OCI-LY3 (cell line): Measurements from ENCODE around the gene RPH3AL.

ENCODE experiments used
- H2AFZ ChIP-seq: fragments of 200-600, 300-600 bp; shearing (Covaris generic); 2 replicates; pipeline ENCODE4 v1.6.0; 2014; ENCODE audit warnings: antibody characterized with exemption, low read depth, low read length
- H3K27ac ChIP-seq: fragments of 200-600, 300-600 bp; sonication (generic); 2 replicates; pipeline ENCODE4 v1.5.1; 2014; ENCODE audit warnings: mild to moderate bottlenecking, low read length, moderate library complexity, mixed read lengths
- H3K27me3 ChIP-seq: fragments of 200-600, 300-600 bp; sonication (generic); 2 replicates; pipeline ENCODE4 v1.6.1; 2014; ENCODE audit warnings: low read depth, low read length, mixed read lengths
- H3K36me3 ChIP-seq: fragments of 200-600, 300-600 bp; sonication (generic); replicated peaks from 2 replicates; pipeline ENCODE3; 2014; ENCODE audit warnings: low read depth, low read length, mixed read lengths
- H3K4me1 ChIP-seq: fragments of 300-600, 200-600 bp; sonication (generic); 2 replicates; pipeline ENCODE4 v1.6.1; 2014; ENCODE audit warnings: low read length, mixed read lengths
- H3K4me2 ChIP-seq: fragments of 200-600, 300-600 bp; sonication (generic); 2 replicates; pipeline ENCODE4 v1.6.1; 2014; ENCODE audit warnings: low read length, mixed read lengths
- H3K4me3 ChIP-seq: fragments of 300-600, 200-600 bp; sonication (generic); 2 replicates; pipeline ENCODE4 v1.5.1; 2014; ENCODE audit warnings: antibody characterized with exemption, mild to moderate bottlenecking, low read length, moderate library complexity
- H3K79me2 ChIP-seq: fragments of 300-600, 200-600 bp; shearing (Covaris generic); 2 replicates; pipeline ENCODE4 v1.6.1; 2014; ENCODE audit warnings: mild to moderate bottlenecking, low read length, mixed read lengths
- H3K9ac ChIP-seq: fragments of 300-600, 200-600 bp; shearing (Covaris generic); 2 replicates; pipeline ENCODE4 v1.6.0; 2014; ENCODE audit warnings: mild to moderate bottlenecking, low read length, moderate library complexity
- H3K9me3 ChIP-seq: fragments of 200-600, 300-600 bp; shearing (Covaris generic); 2 replicates; pipeline ENCODE4 v1.6.1; 2014; ENCODE audit warnings: low read length, mixed read lengths; ENCODE audit not compliant: insufficient read depth
- H4K20me1 ChIP-seq: fragments of 200-600, 300-600 bp; sonication (generic); 2 replicates; pipeline ENCODE4 v1.6.1; 2016; ENCODE audit warnings: low read length, mixed read lengths; ENCODE audit not compliant: insufficient read depth
- EZH2phosphoT487 ChIP-seq: fragments of 200-600 bp; shearing (Covaris generic); IDR thresholded peaks from 2 replicates; pipeline ENCODE4 v1.6.1; 2018; ENCODE audit warnings: antibody characterized with exemption, mixed run types, low read depth
- TF ChIP-seq, protein P1 (sequence below): fragments of 200-600, 300-600 bp; sonication (generic); IDR thresholded peaks from 2 replicates; pipeline ENCODE4 v1.5.1; 2014; ENCODE audit warnings: antibody characterized with exemption, low read length, low read depth

Gene RPH3AL

GRCh38 chr17:164303-165235 is 188.0 kb downstream of the RPH3AL start:
- Histone ChIP-seq H3K79me2 (no peaks in the 10 kb centered on the region), H3K9ac (no peak overlapping the region), H3K27ac (no peak overlapping the region), H3K9me3 (no peaks in the 10 kb centered on the region), H4K20me1 (no peaks in the 10 kb centered on the region), H3K4me1 (peaks cover 32% of the 10 kb centered on the region), H3K27me3 (no peaks in the 10 kb centered on the region), H3K4me2 (no peak overlapping the region), H2AFZ (0 out of 2 replicates have a peak overlapping the region, but pooled peaks have one; percentile 8), H3K36me3 (no peaks in the 10 kb centered on the region), H3K4me3 (no peak overlapping the region)
- TF ChIP-seq, protein P1, sequence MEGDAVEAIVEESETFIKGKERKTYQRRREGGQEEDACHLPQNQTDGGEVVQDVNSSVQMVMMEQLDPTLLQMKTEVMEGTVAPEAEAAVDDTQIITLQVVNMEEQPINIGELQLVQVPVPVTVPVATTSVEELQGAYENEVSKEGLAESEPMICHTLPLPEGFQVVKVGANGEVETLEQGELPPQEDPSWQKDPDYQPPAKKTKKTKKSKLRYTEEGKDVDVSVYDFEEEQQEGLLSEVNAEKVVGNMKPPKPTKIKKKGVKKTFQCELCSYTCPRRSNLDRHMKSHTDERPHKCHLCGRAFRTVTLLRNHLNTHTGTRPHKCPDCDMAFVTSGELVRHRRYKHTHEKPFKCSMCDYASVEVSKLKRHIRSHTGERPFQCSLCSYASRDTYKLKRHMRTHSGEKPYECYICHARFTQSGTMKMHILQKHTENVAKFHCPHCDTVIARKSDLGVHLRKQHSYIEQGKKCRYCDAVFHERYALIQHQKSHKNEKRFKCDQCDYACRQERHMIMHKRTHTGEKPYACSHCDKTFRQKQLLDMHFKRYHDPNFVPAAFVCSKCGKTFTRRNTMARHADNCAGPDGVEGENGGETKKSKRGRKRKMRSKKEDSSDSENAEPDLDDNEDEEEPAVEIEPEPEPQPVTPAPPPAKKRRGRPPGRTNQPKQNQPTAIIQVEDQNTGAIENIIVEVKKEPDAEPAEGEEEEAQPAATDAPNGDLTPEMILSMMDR = peak; percentile 60
- TF ChIP-seq EZH2phosphoT487 = no peak

DNA sequence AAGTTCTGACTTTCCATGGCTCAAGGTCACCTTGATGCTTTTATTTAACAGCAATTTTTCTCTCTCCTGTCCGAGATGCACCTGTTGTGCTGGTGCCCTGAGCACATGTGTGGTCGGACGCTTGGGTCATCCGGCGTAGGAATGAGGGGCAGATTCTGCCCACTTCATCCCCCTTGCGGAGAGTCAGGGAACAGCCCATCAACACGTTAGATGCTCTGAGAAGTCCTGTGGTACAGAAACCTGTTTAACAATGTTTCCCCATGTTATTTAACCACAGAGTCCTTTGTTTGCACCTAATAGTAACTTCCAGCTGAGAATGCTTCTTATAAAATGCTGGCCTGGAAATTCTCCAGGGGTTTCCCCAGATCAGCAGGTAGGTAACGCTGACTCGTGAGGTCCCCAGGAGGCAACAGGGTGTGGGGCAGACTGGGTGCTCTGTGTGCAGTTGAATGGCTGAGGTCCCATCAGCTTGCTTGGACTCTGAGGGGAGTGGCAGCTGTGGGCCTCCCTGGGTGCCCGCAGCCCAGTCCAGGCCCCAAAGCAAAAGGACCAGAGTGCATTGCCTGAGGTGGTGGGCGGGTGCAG is 189.0 kb downstream of the RPH3AL start:
- H3K36me3 ChIP-seq = no peaks in the 10 kb centered on the region
- H3K4me3 ChIP-seq = no peak overlapping the region
- no peaks in the 10 kb centered on the region for H4K20me1 ChIP-seq
- H2AFZ ChIP-seq = peak overlapping the region; percentile 79
- peak overlapping the region; percentile 61 for H3K4me2 ChIP-seq
- no peak overlapping the region for H3K27ac ChIP-seq
- H3K27me3 ChIP-seq = no peaks in the 10 kb centered on the region
- H3K9me3 ChIP-seq = no peaks in the 10 kb centered on the region
- H3K79me2 ChIP-seq = no peaks in the 10 kb centered on the region
- H3K9ac ChIP-seq = peak overlapping the region; percentile 35; the same call in 1 of the 2 replicates
- TF ChIP-seq, protein P1 = peak; percentile 48
- no peak for TF ChIP-seq EZH2phosphoT487
- peaks cover 25% of the 10 kb centered on the region for H3K4me1 ChIP-seq

DNA sequence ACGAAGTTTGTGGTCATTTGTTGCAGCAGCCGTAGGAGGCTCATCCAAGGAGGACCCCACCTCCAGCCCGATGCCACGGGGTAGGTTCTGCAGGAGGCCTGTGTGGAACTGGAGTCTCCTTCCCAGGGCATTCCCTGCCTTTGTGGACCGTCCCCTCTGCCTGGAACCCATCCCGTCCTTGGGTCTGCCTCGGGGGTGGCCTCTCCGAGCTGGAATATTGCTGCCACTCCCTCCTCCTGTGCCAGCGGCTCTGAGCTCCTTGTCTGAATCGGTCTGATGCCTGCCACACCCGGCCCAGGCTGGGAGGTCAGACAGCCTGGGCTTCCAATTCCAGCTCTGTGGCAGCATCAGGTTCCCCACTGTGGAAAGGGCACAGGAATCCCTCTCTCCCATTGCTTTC is 189.9 kb downstream of the RPH3AL start:
- Histone ChIP-seq H3K4me1 (peaks cover 25% of the 10 kb centered on the region), H3K9ac (peak overlapping the region; percentile 35; the same call in 1 of the 2 replicates), H4K20me1 (no peaks in the 10 kb centered on the region), H3K9me3 (no peaks in the 10 kb centered on the region), H2AFZ (peak overlapping the region; percentile 79; the same call in 1 of the 2 replicates), H3K27ac (no peak overlapping the region), H3K79me2 (no peaks in the 10 kb centered on the region), H3K27me3 (no peaks in the 10 kb centered on the region), H3K4me2 (peak overlapping the region; percentile 61; the same call in 1 of the 2 replicates), H3K36me3 (no peaks in the 10 kb centered on the region), H3K4me3 (no peak overlapping the region)
- no peak for TF ChIP-seq EZH2phosphoT487
- TF ChIP-seq, protein P1 = no peak
